ENCODE measurements around the gene MYO15B.
A peak's percentile ranks its signal among the peaks of the same experiment; 100 is the strongest.
"Not testable (repeated sequence)": the region's sequence is repeated elsewhere in the genome, so short reads cannot be mapped to it uniquely, and the experiment has no call there.

Gene MYO15B

DNA sequence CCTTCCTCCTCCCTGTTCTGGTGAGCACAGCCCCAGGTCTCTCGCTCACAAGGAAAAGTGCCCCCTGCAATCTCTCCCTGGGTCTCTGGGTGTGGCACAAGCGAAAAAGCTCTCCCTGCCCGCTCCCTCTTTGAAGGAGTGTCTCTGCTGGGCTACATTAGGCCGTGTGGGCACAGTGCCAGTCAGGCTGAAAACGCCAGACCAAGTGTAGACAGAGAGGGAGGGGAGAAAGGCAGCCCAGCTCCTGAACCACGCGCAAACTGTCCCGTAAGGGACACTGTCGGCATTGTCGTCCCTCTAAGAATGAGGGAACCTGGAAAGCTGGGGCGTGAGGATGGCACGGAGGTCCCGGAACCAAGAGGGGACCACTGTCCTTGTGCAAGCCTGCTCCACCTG lies 49.5 kb downstream of the MYO15B start:
- no peak for FAIRE-seq
- no peak for DNase-seq (ENCODE audit: low spot score)

DNA sequence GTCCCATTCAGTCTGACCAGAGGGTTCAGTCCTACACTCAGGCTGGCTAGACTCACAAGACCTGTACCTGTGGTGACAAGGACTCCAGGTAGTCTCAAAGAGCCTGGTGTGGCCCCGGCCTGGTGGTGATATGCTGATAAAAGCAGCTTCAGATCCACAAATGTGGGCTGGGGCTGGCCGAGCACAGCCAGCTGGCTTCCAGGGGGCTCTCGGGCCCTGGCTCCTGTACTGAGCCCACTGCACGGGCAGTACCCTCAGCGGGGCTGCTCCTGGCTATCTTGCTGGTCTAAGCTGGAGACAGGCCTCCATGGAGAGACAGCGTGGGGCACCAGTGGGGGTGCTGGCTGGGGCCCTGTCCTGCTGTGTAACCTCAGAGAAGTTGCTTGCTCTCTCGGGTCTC lies 50.0 kb downstream of the MYO15B start:
- DNase-seq (ENCODE audit: low spot score), result no peak
- no peak for FAIRE-seq

DNA sequence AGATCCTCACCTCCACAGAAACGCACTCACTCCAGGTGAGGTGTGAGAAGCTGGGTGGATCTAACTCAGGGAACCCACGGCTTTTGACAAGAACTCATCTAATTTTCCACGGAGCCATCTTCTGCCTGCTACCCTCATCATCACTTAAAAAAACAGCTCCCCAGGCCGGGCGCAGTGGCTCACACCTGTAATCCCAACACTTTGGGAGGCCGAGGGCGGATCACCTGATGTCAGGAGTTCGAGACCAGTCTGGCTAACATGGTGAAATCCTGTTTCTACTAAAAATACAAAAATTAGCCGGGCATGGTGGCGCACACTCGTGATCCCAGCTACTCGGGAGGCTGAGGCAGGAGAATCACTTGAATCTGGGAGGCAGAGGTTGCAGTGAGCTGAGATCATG lies 50.4 kb downstream of the MYO15B start:
- not testable (repeated sequence) for FAIRE-seq; DNase-seq (ENCODE audit: low spot score)

DNA sequence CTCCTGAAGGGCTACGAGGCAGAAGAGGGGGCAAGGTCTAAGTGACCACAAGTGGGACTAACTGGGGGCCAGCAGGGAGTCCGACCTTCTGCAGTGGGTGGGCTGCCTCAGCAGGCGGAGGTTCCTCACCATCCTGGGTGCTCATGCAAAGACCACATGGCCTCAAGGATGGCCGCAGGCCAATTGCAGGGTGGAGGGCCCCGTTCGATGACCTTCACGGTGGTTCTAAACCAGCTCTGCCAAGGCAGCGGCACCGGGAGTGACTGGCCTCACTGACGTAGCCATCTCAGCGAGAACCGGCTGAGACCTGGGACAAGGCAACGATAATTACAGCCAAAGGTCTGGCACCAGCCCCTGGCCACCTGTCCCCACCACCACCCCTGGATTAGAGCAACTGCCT lies 51.3 kb downstream of the MYO15B start:
- DNase-seq (ENCODE audit: low spot score), result no peak
- no peak for FAIRE-seq

DNA sequence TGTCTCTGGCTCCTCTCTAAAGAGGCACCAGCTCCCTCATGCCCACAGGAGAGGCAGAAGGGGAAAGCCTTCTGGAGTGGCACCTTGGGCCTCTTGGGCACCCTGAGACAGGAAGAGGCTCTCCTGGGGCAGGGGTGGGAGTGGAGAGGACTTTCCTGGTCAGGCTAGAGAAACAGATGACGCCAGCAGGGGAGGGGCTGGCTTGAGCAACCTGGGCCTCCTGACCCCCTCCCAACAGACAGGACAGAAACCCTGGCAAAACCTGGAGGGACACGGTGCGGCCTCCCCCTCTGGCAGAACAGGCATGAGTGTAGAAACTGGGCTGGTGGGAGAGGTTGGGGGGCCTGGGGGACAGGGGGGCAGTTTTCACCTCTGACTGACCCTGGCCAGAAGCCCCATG lies 51.7 kb downstream of the MYO15B start:
- DNase-seq (ENCODE audit: low spot score) (no peak), FAIRE-seq (no peak)

GRCh38 chr17:75639771-75640555 lies 52.4 kb downstream of the MYO15B start:
- DNase-seq (ENCODE audit: low spot score) (no peak), FAIRE-seq (no peak)

- DNase-seq (ENCODE audit: low spot score), result no peak
- FAIRE-seq, result no peak
Observed at GRCh38 chr17:75640556-75641119, 53.0 kb downstream of the MYO15B start.

GRCh38 chr17:75641343-75641742 lies 53.7 kb downstream of the MYO15B start:
- no peak for FAIRE-seq
- DNase-seq (ENCODE audit: low spot score), result no peak

DNA sequence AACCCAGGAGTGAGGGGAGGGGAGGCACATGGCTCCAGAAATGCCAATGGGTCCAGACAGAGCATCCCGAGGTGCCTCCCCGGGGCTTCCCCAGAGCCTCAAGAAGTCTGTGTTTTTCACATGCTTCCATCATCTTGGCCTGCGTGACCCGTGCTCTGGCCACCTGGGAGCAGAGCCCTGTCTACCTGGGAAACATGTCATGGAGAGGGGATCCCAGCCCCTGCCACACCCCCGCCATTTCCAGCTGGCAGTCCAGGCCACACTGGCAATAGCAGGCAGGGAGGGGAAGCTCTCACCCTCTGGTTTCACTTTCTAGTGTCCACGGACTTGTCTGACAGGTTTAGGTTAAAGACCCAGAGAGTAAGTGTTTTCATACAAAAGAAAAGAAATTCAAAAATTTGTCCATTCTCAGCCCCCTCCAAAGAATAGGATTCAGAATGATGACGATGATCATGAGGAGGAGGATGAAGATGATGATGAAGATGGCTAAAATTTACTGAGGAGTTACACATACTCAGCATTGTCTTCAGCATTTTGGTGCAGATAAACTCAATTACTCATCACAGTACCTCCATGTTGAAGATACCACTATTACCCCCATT lies 54.7 kb downstream of the MYO15B start:
- DNase-seq (ENCODE audit: low spot score) (no peak), FAIRE-seq (no peak)

DNA sequence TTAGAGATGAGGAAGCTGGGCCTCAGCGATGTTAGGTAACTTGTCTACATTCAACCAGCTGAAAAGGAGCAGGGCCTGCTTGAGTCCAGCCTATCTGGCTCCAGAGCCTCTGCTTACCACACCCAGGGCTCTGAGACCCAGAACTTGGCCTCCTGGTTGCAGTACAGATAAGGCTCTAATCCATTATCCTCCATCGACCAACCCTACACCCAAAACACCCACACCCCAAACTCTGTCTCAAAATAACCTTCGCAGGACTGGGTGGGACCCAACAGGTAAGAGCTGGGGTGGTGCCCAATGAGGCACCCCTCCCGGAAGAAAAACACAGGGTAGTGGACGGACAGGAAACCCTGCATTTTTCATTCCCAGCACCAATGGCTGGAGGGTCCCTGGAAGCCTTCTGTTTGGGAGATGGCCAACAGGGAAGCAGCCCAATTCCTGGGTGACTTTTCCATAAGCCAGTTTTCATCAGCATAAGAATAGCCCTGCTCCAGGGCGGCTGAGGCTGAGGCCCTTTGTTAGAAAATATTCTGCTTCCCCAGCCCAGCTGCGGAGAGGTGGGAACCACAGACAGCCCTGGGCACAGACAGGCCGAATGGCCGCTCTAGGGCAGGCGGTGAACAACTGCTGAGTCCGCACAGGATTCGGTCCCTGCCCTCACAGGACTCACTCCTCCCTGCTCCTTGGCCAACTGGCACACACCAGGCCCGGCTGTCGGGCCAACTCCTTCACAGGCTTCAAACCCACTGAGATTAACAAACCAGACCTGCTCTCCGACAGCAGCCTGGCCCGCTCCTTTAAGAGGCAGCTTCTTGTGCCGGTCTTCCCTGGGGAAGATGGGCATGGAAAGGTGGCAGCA lies 55.4 kb downstream of the MYO15B start:
- no peak for FAIRE-seq

DNA sequence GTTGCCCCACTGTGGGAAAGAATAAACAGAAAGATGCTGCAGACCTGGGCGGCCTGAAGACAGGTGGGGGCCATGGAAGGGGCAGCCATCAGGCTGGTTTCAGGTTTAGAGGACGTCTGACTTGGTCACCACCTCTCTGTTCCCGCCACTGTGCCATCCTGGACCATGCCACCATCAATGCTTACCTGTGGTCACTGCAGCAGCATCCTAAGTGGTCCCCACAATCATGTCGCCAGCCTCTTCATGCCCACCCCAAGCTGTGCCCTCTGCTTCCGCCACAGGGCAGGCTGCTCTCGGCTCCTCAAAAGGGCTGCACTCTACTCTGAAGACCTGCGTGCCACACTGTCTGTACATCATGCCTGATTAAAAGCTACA lies 56.0 kb downstream of the MYO15B start:
- FAIRE-seq, result no peak
- DNase-seq (ENCODE audit: low spot score), result no peak

More for the DNA sequence above, 55.4 kb downstream of the MYO15B start:
- DNase-seq (ENCODE audit: low spot score), result no peak

- DNase-seq (ENCODE audit: low spot score) (peak; percentile 86), FAIRE-seq (peak; percentile 60)
Observed at GRCh38 chr17:75645501-75645888, 57.9 kb downstream of the MYO15B start.

DNA sequence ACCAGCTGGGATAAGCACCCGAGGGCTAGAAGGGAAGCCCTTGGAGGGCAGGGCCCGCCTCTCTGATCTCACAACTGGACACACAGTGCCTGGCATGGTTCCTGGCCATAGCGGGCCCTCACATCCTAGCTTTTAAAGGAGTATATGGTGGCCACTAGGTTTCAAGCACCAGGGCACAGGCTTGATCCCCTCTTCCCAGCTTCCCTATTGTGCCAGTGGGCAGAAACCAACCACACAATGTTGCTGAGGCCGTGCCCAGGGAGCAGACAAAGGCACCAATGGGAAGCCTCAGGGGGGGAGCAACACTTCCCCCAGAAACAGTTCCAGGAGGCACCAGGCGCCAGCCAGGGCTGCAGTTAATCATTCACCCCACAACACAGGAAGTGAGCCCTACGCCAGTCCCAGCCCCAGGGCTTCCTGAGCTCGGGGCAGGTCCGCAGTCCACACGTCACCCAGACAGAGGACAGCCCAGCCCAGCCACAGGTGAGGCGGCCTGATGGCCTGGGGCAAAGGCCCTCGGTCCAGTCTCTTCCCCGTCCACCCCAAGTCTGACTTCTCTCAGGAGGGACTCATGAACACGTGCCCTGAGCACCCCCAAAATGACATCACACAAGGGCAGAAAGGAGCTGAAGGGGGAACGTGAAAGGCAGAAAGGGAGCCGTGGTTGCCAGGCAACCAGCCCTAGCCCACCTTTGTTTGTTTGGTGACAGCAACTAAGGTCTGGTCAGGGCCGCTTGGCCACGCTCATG lies 58.5 kb downstream of the MYO15B start:
- FAIRE-seq (peak; percentile 89), DNase-seq (ENCODE audit: low spot score) (peak; percentile 91)

- no peak for FAIRE-seq
- no peak for DNase-seq (ENCODE audit: low spot score)
Observed at GRCh38 chr17:75646638-75646992, 59.0 kb downstream of the MYO15B start.

DNA sequence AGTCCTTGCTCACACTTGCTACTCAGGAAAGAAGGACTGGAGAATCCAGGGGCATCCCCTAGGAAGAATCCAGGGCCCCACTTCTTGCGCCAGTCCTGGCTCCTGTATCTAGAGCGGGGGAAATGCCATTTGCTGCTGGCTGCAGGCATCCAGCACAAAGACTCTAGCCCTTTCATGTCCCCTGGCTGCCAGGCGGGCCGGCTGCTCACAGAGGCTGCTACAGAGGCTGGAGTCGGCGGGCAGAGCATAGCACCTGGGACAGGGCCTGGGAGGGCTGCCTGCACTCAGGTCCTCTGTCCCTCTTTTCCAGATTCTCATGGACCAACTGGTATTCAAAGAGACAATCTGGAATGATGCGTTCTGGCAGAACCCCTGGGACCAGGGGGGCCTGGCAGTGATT lies 59.5 kb downstream of the MYO15B start:
- FAIRE-seq (no peak), DNase-seq (ENCODE audit: low spot score) (no peak)

DNA sequence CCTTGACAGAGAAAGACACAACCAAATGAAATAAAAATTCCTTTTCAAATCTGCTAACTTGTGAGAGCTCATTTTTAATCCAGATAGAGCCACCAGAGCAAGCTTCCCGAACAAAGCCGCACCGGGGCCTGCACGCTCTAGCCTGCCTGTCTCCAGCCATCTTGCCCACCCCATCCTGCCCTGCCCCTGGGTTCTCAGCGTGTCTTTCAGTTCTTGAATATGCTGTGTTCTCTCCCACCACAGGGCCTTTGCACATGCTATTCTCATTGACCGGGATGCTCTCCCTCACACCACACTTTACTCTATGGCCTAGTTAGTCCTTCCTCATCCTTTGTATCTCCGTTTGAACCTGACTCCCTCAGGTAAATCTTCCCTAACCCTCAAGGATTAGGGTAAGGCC lies 60.3 kb downstream of the MYO15B start:
- FAIRE-seq (no peak), DNase-seq (ENCODE audit: low spot score) (no peak)

DNA sequence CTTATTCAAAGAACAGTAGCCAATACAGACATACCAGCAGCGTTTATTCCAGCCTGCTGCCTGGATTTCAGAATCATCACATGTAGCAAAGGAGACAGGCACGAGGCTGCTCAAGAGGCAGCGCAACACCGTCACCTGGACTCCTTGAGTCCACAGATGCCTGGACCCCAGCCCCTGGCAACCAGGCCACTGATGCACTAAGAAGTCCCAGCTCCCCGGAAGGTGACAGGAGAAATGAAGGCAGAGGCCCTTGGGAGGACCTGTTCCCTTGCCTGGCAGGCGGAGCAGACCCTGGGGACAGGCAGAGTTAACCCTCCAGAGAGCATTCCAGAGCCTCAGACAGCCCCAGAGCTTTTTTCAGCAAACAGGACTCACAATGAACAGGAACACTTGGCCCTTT lies 62.1 kb downstream of the MYO15B start:
- DNase-seq (ENCODE audit: low spot score) (no peak), FAIRE-seq (no peak)

GRCh38 chr17:75650874-75651273 lies 63.3 kb downstream of the MYO15B start:
- FAIRE-seq (no peak), DNase-seq (ENCODE audit: low spot score) (no peak)

- DNase-seq (ENCODE audit: low spot score) (no peak), FAIRE-seq (no peak)
Observed at GRCh38 chr17:75652341-75652740, 64.7 kb downstream of the MYO15B start.

DNA sequence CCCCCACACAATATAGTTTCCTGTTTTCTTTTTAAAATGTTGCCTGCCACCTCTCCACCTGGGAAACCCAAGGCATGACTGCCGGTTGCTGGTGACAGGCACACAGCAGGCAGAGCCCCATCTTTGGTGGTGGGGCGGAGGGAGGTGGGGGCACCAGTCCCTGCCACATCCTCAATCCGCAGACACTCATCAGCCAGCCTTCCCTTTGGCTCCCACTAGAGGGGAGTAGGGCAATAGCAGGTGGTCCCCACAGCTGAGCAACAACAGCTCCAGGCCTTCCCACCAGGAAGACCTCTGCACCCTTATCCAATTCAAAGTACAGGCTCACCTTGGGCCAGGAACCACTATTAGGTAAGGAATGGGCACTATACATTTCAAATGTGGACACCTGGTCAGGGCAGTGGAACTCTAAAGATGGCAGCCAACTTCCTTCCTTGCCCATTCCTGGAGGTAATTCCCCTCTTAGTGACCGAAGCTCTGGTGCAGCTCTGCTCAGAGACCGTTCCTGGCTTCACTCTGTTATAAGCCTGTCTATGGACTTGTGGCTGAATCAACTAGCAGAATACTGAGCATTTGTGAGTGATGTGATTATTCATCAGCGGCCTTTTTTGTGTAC lies 65.4 kb downstream of the MYO15B start:
- FAIRE-seq (no peak), DNase-seq (ENCODE audit: low spot score) (peak; percentile 23)

DNA sequence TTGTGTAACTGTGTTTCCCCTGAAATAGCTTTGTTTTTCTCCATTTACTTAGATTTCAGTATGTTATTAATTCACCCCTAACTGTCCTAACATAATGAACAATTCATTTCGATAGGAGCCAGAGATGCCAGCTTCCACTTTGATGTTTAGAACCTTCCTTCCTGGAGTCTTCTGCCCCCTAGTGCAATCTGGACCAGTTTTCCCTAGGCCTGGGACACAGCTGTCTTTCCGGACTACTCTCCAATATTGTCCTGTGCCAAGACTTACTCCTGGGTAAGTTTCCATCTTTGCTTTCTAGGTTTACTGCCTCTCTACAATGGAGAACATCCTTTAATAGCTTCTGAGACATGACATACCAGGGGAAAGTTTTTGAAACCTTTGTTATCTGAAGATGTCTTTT lies 66.6 kb downstream of the MYO15B start:
- DNase-seq (ENCODE audit: low spot score), result no peak
- no peak for FAIRE-seq

Measured in RCC 7860 (cell line).